Right atrium auricular region (tissue), 2 donors: ENCODE results near the gene RPS4Y2. TPM values are rescaled to one million over a fixed set of nuclear protein-coding genes. Genes with fewer than 3 reads are reported as not detected.

Experiments
- DNase-seq: peaks from one replicate; pipeline ENCODE4 v3.0.0-alpha.2; 2019; ENCODE audit warnings: low spot score
- H3K27ac ChIP-seq, 2 donors: fragments of 200-600 bp; sonication (generic); 1 replicate in 1 of 2; 2 replicates in 1 of 2; pipeline ENCODE4 v1.5.1; 2016 to 2019
- H3K27me3 ChIP-seq, 2 donors: fragments of 200-600 bp; sonication (generic); one replicate each; pipeline versions ENCODE4 v1.5.1 to v1.6.0; 2017 to 2019
- H3K36me3 ChIP-seq: fragments of 200-600 bp; sonication (generic); one replicate; pipeline ENCODE4 v1.5.1; 2016
- H3K4me1 ChIP-seq, 2 donors: fragments of 200-600 bp; sonication (generic); one replicate each; pipeline versions ENCODE4 v1.5.1 to v1.6.0; 2017 to 2019
- H3K4me3 ChIP-seq, 2 donors: fragments of 200-600 bp; sonication (generic); 1 replicate in 1 of 2; 2 replicates in 1 of 2; pipeline ENCODE4 v1.5.1; 2017 to 2019; ENCODE audit warnings: mild to moderate bottlenecking in 1 of 2, moderate library complexity in 1 of 2
- H3K9me3 ChIP-seq, 2 donors: fragments of 200-600 bp; sonication (generic); one replicate each; pipeline ENCODE4 v1.5.1; 2019
- total RNA-seq, 2 donors: library from RNA; depleted of rRNA; stranded (reverse); fragments of >200 nt; gene quantifications; one replicate each; pipeline ENCODE4 v1.1.0, GENCODE V29; 2016
- TF ChIP-seq, protein P1 (sequence below), 2 donors: fragments of 200-600 bp; sonication (generic); IDR thresholded peaks; one replicate each; pipeline ENCODE4 v1.5.1; 2019; ENCODE audit warnings: antibody characterized with exemption in 2 of 2

RPS4Y2 gene
- total RNA-seq, 2 donors from 2014 or later, result not detected

DNA sequence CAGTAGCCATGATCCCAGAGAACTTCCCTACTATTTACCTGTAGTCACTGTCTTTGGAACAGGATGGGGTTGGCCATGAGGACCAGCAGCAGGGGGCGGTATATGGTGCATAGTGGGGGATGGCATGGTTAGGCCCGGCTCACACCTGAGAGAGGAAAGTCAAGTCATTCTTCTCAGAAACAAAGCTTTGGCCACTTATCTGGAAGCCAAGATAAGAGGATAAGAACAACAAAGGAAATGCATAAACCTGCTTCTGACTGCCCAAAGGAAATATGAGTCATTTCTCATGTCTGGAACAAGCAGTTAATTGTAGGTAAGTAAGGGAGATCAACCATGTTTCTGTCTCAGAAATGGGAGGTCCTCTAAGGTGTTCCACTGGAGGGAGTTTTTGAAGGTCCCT lies 10.8 kb upstream of the RPS4Y2 start:
- Histone ChIP-seq H3K4me3 (no peak overlapping the region), H3K36me3 (no peaks in the 10 kb centered on the region), H3K27ac (no peak overlapping the region), H3K4me1 (no peaks in the 10 kb centered on the region), H3K9me3 (no peaks in the 10 kb centered on the region), H3K27me3 (no peaks in the 10 kb centered on the region)
- TF ChIP-seq, protein P1, sequence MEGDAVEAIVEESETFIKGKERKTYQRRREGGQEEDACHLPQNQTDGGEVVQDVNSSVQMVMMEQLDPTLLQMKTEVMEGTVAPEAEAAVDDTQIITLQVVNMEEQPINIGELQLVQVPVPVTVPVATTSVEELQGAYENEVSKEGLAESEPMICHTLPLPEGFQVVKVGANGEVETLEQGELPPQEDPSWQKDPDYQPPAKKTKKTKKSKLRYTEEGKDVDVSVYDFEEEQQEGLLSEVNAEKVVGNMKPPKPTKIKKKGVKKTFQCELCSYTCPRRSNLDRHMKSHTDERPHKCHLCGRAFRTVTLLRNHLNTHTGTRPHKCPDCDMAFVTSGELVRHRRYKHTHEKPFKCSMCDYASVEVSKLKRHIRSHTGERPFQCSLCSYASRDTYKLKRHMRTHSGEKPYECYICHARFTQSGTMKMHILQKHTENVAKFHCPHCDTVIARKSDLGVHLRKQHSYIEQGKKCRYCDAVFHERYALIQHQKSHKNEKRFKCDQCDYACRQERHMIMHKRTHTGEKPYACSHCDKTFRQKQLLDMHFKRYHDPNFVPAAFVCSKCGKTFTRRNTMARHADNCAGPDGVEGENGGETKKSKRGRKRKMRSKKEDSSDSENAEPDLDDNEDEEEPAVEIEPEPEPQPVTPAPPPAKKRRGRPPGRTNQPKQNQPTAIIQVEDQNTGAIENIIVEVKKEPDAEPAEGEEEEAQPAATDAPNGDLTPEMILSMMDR (IDR thresholded peaks at IDR 0.05), result no peak
- no peak for DNase-seq

DNA sequence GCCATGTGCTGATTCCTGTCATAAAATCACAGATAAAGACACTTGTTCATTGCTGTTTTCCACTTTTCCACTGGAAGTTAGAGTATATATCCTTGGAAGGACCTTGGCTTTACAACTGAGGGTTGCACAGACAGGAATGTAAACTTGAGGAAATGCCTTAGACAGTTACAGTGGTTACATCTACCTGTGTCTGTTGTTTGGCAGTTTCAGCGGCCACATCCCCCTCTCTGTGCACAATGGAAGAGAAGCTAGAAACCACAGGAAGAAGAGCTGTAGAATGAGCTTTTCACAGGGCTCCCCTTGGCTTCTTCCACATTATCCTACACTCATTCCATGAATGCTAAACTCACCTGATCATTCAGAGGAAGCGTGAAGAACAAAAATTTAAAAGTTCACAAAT lies 9.0 kb upstream of the RPS4Y2 start:
- DNase-seq, result no peak
- TF ChIP-seq, protein P1 (IDR thresholded peaks at IDR 0.05), result no peak
- no peak overlapping the region for H3K4me3 ChIP-seq

DNA sequence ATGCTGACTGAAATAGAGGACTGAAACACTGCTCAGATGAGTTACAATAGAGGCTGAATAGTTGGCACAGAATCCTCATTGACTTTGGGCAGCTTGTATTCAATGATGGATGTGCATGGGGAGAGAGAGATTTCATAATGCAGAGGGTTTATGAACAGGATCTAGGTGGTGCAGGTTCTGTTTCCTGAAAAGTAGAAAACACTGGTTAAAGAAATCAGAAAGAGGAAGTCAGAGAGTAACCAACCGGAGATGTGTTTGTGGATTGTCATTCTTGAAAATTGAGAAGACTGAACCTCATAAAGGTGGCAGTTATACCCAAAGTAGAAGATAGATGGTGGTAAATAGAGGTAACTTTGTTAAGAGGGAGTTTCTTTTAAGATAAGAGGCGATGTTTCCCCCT lies 8.0 kb downstream of the RPS4Y2 start:
- H3K4me1 ChIP-seq, result no peaks in the 10 kb centered on the region
- DNase-seq, result no peak
- TF ChIP-seq, protein P1 (IDR thresholded peaks at IDR 0.05), result no peak
- H3K27ac ChIP-seq, result no peak overlapping the region
- no peaks in the 10 kb centered on the region for H3K9me3 ChIP-seq
- H3K4me3 ChIP-seq, result no peak overlapping the region
- no peaks in the 10 kb centered on the region for H3K27me3 ChIP-seq
- H3K36me3 ChIP-seq, result no peaks in the 10 kb centered on the region

More for the DNA sequence above, 9.0 kb upstream of the RPS4Y2 start:
- H3K27ac ChIP-seq, result no peak overlapping the region
- H3K27me3 ChIP-seq, result no peaks in the 10 kb centered on the region
- no peaks in the 10 kb centered on the region for H3K4me1 ChIP-seq
- no peaks in the 10 kb centered on the region for H3K9me3 ChIP-seq
- no peaks in the 10 kb centered on the region for H3K36me3 ChIP-seq

DNA sequence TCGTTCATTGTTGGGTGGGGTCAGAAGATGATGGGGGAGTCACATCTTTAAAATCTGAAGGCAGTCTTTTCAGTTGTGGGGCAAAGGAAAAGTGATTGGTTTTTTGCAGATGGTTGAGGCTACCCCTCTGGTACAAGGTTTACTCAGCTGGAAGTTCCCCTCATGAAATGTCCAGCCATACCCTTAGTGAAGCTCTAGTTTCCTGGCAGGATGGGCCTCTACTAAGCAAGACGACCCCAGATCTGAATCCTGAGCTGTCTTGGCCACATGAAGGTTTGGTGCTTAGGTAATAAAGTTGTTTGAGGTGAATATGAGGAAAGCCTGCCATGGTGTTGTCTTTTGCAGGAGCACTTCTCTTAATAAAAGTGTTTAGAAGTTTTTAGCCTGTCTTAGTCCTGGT lies 9.2 kb downstream of the RPS4Y2 start:
- Histone ChIP-seq H3K9me3 (no peaks in the 10 kb centered on the region), H3K27ac (no peak overlapping the region), H3K4me1 (no peaks in the 10 kb centered on the region), H3K4me3 (no peak overlapping the region), H3K27me3 (no peaks in the 10 kb centered on the region), H3K36me3 (no peaks in the 10 kb centered on the region)
- DNase-seq, result no peak
- TF ChIP-seq, protein P1 (IDR thresholded peaks at IDR 0.05), result no peak

DNA sequence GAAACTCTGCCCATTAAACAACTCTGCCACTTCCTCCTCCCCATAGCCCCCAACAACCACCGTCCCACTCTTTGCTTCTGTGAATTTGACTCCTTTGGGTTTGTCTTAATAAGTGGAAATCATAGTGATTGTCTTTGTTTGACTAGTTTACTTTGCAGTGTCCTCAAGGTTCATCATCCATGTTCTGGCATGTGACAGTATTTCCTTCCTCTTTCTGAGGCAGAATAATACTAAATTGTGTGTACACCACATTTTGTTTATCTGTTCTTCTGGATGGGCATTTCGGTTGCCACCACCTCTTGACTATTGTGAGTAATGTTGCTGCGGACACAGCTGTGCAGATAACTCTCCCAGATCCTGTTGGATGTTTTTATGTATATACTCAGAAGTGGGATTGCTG lies 14.8 kb downstream of the RPS4Y2 start:
- H3K4me3 ChIP-seq, result no peak overlapping the region
- no peaks in the 10 kb centered on the region for H3K36me3 ChIP-seq
- H3K27me3 ChIP-seq, result no peaks in the 10 kb centered on the region
- H3K9me3 ChIP-seq, result no peaks in the 10 kb centered on the region
- TF ChIP-seq, protein P1 (IDR thresholded peaks at IDR 0.05), result no peak
- no peak overlapping the region for H3K27ac ChIP-seq
- no peak for DNase-seq
- H3K4me1 ChIP-seq, result no peaks in the 10 kb centered on the region

- H3K36me3 ChIP-seq, result no peaks in the 10 kb centered on the region
- H3K4me3 ChIP-seq, result no peak overlapping the region
- no peaks in the 10 kb centered on the region for H3K9me3 ChIP-seq
- TF ChIP-seq, protein P1 (IDR thresholded peaks at IDR 0.05), result no peak
- H3K4me1 ChIP-seq, result no peaks in the 10 kb centered on the region
- H3K27me3 ChIP-seq, result no peaks in the 10 kb centered on the region
- DNase-seq, result no peak
- no peak overlapping the region for H3K27ac ChIP-seq
Measured at GRCh38 chrY:20776104-20776503, 20.2 kb downstream of the RPS4Y2 start.
